ENCODE data around the gene MTTP.

The MTTP gene

DNA sequence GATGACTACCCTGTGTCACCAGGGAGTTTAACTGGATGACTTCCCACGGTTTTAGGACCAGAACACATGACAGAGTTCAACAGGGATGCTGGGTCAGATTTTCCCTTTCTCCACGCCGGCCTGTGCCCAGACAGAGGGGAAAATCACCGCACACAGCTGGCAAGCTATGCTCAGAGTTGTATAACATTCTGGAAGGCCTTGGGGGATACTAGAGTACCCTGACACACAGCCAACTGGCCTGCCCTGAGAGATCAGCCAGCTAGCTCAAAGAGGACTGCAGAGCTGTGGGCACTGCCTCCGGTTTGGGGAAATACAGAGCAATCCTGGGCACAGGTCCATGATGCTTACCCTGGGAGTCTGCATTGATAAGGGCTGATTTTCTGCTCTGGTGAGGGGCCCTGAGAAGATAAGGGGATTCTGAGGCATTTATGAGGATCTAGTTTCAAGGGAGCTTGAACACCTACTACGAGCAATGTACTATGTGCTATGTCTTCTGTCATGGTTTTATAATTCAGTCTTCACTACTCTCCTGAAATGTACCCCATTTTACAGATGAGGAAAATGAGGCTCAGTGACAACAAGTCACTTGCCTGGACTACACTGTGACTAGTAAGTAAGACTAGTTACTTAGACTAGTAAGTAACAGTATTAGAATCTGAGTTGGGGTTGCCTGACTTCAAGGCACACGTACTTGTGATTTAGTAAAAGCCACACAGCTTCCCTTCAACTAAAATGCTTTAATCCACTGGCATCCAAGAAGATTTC is 68.3 kb downstream of the MTTP start:
- no peak for DNase-seq

DNA sequence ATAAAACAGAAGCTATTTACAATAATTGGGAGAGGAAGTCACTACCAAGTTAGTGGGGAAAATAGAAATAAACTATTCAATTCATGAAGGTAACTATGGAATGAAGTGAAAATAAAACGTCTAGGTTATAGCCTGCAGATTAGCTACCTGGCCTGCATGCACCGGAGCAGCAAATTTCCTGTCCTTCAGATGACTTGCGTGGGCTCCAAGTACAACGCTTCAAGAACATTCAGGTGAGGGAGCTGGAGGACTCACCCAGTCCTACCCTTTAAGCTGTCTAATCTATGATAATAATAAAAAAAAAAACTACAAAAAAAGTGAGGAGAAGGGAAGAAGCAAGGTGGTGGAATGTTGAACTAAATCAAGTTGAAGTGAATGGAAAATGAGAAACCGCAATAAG is 69.8 kb downstream of the MTTP start:
- no peak for DNase-seq

DNA sequence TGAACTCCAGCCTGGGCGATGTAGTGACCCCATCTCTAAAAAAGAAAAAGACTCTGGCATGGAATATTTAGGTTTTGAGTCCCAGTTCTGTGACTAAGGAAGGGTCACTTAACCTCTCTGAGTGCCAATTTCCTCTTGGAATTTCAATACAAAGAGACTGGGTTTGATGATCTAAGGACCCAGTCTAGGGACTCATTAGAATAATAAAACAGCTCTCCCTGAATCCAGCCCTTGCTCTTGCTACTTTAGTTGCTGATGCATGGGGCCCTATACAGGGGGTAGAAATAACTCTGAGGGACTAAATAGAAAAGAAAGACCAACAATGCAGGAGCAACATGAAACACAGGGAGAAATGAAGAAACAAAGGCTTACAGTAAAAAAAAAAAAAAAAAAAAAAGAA is 70.4 kb downstream of the MTTP start:
- no peak for DNase-seq

DNA sequence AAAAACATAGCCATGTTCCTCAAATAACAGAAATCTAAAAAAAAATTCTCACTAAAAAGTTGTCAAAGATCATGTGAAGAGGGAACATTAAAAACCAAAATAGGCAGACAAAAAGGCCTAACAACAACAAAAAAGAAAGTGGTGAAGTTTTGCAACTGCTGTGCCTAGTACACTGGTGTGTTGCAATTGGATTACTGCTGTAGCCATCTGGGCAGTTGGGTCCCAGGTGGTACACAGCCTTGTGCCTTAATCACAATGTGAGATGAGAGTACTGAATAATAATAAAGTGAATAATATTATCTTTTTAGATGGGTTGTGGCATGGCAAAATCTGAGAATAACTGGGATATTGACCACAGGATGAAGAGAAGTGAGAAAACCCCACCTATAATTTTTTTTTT is 71.0 kb downstream of the MTTP start:
- DNase-seq: no peak

DNA sequence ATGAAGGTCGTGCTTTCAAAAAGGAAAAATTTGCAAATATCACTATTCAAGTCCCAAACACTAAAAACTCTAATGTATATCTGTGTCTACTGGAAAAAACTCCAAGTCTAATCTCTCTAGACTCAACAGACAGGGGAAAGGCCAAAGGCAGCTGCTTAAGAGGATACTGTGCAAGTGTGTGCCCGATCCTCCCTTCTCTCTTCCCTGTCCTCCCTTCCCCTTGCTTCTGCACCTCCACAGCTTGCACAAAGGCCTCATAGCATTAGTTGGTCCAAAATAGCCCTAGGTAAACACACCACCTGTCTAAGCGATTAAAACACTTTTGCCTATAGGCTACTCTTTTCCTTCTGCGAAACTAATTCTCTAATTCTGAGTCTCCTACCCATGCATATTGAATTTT is 72.4 kb downstream of the MTTP start:
- DNase-seq: no peak

DNA sequence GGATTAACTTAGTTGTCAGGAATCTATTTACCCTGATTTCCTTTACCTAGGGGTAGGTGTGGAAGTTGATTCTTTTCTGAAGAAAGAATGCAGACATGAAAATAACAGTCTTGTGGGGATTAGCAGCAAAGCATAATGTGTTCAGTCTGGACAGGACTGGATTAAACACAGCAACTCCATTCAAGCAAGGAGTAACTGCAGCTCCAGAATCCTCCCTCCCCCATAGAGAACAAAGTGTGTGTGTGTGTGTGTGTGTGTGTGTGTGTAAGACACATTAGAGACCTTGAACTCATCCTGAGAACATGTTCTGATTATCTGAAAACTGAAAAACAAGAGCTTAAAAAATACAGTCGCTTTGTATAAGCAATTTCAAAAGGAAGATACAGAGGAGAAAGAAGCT is 73.7 kb downstream of the MTTP start:
- DNase-seq: no peak

DNA sequence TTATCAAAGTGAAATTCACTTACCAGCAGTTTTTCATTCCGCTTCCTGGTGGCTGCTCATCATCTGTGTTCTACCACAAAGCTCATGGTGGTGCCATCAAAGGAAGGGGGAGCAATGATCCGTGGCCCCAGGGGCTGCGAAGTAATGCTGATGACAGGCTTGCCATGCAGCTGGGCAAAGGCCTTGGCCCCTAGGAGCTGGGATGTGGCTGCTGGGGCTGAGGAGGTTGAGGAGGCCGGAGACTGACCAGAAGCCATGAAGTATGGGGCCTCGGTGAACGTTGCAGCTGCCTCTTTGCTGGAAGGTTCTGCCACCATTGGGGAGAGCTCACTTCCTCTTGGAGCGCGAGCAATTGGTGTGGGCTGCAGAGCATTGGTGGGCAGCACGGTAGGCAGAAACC is 74.6 kb downstream of the MTTP start:
- DNase-seq: no peak

DNA sequence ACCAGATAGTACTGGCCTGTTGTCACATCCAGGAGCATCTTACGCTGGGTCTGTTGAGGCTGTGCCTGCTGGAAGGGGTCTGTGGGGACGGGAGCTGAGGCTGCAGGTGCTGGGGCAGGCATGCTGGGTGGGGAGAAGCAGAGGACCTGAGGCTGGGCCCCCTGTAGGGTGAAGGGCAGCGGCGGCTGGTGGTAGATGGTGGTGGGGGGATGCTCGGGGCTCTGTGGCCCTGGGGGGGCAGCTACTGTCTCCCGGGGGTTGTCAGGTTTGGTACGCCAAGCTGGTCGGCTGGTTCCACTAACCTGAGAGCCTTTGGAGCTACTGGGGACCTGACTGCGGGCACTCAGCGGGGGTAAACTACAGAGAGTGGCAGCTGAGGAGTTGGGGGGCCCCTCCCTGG is 75.2 kb downstream of the MTTP start:
- DNase-seq: no peak

DNA sequence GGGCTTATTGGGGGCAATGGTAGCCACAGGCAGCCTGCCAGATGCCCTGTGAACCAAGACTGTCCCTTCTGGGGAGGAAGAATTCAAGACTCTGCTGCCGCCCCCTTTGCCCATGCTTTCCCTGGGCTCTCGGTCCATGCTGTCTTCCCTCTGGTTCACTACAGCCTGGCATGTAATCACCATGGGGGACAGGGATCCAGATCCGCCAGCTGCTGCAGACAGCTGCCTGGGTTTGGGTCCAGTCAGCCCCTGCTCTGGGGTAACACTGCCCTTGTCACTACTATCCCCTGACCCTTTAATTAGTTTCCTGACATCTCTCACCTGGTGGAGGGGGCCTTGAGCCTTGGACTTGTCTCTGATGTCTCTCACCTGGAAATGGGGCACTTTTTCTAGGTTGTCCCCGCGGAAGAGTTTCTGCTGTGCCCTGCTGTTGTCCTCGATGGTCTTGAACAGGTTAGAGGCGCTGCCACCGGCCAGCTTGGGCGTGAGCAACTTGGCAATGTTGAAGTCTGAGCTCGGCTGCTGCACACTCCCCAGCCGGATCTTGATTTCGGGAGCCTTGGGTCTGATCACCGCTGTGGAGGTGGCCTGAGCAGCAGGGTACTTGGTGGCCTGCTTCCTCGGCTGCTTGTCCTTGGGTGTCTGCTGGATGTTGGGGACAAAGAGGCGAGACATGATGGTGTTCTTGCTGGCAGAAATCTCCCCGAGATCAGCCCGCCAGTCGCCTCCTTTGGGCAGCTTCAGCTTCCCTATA is 76.6 kb downstream of the MTTP start:
- DNase-seq: no peak

DNA sequence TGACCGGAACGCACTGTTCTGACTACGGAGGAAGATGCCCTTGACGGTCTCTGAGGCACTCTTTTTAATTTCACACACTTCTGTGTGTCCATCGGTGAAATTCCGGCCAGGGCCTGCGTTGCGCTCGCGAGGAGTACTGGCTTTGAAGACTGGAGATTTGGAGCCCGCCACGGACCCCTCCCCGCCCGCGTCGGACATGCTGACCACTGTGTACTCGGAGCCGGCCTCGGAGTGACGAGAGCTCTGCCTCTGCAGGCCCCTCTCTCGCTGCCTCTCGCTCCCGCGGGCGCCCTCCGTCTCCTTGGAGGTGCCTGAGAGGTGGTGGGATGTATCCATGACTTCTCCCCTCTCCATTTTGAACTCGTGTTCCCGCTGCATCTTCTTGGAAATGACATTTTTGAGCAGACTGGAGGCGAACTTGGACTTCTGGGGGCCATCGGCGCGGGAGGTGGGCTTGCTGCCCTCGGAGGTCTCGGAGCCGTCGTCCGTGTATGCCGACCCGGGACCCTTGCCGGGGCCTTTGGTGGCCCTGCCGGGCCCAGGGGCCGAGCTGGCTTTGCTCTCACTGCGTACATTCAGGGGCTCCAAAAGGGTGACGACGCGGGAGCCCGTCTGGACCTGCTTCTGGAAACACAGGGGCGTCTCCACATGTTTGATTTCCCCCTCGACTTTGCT is 77.3 kb downstream of the MTTP start:
- DNase-seq: no peak

DNA sequence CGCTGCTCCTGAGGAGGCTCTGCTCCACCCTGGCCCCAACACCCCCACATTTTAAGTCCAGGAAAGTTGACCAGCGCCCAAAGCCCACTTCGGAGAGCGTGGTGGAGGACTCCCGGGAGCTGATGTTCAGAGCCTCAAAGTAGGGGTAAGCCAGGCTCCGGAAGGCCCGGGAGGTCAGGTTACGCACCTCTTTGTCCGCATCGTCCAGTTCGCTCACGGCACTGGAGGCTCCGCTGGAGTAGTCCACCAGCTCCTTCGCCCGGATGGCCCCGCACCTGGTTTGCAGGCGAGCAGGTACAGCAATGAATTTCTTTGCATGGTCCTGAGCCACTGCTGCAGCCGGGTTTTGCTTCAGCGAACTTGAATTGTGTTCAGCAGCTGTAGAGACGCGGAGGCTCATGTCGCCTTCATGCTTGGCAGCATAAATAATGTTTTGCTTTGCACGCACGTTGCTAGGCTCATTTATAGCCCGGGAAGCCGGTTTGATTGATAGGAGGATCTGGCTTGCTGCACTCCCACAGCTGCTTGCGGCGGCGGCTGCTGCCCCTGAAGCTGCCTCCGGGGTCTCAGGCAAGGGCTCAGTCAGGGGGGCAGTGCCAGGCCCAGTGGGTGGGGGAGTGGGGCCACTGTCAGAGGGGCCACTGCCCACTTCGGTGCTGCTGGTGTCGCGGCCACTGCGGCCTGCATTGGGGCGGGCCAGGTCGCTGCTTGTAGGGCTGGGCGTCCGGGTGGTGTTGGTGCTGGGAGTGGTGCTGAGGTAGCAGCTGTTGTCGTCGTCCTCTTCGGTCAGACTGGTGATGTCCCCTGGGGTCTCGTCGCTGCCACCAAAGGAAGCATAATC is 78.2 kb downstream of the MTTP start:
- no peak for DNase-seq

DNA sequence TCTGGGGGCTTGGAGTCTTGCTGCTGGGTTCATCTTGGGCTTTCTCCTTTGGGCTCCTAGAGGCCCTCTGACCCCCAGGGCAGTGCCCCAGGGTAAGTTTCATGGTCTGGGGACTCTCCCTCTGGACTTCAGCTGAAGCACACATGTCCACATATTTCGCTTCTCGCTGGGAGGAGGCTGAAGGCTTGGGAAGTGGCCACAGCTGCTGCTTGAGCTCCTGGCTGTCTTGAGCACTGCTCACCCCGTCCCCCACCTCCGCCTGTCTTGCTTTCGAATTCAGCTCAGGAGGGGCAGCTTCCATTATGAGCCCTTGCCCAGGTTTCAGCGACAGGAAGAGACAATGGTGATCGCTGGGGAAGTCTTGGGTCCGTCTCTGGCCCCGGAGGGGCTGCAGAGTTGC is 79.3 kb downstream of the MTTP start:
- DNase-seq: no peak

DNA sequence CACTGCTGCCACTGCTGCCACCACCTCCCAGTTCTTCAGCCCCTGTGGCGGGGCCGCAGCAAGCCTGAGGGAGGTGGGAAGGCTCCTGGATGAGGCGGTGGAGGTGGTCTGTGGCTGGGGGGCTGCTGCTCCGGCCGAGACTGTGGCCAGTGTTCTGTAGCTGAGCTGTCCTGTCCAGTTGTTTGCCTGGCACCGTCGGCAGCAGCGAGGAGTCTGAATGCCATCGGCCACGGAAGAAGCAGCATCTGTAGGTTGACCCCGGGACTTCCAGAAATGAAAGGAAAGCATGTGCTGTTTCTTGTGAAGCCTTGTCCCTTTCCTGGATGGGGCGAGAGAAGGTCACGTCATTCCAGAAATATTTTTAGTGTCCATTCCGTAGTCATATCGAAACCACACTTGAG is 79.7 kb downstream of the MTTP start:
- DNase-seq: no peak

DNA sequence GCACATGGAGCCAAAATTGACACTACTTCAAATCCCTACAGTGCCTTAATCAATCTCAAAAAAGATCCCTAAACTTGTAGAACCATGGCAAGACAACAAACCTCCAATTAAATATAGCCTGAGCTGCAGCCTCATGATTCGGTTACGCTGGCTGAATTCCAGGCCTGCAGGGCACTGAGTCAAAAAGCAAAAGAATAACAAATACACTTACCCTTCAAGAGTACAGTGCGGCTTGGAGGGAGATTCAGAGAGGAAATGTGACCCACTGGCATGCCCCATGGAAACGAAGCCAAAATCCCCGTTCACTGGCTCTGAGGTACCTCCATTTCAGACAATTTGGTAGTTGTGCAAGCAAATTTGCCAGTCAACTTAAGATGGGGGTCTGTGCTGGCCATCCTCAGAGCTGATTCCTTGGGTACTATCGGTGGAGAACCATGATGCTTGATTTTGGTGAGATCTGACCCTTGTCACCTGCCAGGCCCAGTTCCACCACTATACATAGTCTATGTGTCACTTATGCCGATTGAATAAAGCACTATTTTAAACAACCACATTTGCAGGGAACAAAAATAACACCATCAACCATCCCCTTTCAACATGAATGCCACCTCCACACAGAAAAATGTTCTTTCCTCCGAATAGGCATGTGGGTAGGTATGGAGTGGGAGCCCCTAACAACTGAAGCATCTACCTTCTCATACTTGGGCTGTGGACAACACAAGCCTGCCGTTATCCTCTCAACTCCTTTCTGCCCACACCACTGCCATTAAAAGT is 80.9 kb downstream of the MTTP start:
- no peak for DNase-seq

DNA sequence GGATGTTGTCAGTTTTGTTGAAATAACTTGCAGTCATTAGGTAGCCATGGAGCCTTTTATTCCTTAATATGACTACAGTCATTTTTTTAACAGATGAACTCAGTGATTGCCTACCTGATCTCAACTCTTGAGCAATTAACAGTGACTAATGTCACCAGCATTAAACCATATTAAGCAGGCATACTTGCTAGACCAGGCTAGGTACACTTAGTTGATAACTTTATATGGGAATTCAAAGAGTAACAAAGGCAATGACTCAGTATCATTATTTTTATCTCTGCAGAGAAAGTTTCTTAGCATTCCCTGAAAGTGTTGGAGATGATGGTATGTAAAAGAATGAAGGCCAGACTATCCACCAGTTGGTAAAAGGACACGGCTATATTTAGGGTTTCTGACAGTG is 83.2 kb downstream of the MTTP start, which contains the start of gene C4orf54:
Gene C4orf54 (minus strand): TSS at position 31 of the 400 bp plus-strand sequence. CDS start 3,180 bp downstream, outside the sequence.
- DNase-seq: no peak

DNA sequence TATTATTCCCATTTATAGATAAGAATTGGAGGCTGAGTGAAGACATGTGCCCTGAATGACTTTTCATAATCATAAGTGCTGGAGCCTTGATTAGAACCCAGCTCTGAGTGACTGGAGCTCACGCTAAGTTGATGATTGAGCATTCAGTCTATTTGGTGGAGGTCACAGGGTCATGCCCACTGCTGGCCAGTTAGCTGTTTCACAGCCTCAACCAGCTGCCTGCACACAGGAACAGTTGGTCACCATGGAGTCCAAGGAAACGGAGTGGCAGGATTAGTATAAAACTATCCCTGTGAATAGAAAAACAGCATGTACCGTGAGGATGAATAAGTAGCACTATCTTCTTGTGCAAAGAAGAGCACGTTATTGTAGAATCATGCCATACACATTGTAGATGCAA is 84.0 kb downstream of the MTTP start:
- DNase-seq: no peak

DNA sequence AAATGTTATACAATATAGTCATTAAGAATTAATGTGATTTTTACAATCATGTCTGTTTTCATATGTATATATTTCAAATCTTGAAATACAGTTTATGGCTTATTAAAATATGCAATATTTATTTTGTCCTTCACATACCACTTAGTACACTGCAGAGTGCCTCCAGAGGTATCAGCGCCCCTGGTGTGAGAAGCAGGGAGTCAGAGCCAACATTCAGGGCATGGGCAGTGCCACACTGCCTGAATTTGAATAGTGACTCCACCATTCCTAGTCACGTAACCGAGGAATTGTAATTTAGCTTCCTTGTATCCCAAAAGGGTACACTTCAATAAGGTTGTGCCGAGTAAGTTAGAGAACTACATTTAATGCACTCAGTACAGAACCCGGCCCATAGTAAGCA is 87.3 kb downstream of the MTTP start:
- DNase-seq: no peak

DNA sequence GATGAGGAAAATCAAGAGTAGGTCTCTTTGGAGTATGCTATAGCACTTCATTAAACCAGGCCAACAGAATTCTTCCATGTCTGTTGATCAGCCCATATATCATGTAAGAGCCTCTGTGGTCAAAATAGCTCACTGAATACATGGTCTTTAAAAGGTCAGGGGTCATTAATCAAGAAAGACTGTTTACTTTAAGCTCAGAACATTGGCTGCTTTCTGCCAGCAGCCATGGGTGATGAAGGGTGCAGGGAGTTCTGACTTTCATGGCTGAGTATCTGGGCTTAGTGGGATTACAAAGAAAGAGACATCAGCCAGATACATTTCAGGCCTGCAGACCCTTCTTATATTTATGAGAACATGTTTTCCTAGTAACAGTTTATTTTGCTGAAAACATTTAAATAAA is 90.1 kb downstream of the MTTP start:
- DNase-seq: no peak

DNA sequence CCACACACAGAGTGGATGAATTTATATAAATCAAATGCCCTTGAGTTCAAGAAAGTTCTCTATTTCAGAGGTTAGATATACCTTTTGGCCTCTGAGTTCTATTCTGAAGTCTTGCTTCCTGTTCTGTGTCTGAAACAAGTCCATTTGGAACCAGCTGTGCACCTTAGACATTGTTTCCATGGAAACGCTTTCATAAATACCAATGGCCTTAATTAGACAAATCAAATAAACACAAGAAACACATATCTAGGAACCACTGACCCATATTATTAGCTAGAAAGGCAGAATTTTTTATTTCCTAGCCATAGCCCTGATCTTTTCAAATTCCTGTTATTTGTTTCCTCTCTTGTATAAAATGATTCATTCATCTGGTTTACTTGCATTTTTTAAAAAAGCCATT is 91.4 kb downstream of the MTTP start:
- DNase-seq: no peak

DNA sequence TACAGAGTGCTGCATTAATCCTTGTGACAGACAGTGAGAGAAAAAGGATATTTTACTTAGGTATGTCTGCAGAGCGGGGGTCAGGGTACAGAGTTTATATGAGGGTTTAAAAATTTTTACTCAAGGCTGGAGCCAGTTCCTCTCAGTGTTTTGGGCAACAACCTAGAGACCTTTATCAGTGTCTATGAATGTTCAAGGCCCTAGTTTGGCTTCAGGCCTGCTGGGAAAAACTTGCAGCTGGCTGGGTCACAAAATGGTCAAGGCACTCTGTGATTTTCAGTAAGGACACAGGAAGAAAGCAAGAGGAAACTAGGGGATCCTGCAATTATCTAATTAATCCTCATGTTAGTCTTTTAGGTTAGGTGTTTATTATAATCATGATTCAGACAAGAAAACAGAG is 93.8 kb downstream of the MTTP start:
- no peak for DNase-seq

DNA sequence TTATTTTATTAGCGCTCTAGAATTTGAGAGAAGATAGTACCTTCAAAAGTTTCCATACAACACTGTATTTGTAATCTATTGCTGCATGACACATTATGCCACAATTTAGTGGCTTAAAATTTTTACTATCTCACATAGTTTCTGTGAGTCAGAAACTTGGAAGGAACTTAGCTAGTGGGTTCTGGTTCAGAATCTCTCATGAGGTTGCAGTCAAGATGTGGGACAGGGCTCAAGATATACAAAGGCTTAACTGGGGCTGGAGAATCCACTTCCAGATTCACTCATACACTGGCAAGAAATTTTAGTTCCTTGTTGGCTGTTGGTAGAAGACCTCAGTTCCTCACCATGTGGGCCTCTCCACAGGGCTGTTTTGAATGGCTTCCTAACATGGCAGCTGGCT is 94.5 kb downstream of the MTTP start:
- no peak for DNase-seq
